DMS53 (cell line): Measurements from ENCODE around the gene FAM47E.
"Not testable (repeated sequence)": the region's sequence is repeated elsewhere in the genome, so short reads cannot be mapped to it uniquely, and the experiment has no call there.

Source experiments
- DNase-seq: peaks from one replicate; lab custom pipeline; 2025; lab: John Stamatoyannopoulos, UW

FAM47E gene

DNA sequence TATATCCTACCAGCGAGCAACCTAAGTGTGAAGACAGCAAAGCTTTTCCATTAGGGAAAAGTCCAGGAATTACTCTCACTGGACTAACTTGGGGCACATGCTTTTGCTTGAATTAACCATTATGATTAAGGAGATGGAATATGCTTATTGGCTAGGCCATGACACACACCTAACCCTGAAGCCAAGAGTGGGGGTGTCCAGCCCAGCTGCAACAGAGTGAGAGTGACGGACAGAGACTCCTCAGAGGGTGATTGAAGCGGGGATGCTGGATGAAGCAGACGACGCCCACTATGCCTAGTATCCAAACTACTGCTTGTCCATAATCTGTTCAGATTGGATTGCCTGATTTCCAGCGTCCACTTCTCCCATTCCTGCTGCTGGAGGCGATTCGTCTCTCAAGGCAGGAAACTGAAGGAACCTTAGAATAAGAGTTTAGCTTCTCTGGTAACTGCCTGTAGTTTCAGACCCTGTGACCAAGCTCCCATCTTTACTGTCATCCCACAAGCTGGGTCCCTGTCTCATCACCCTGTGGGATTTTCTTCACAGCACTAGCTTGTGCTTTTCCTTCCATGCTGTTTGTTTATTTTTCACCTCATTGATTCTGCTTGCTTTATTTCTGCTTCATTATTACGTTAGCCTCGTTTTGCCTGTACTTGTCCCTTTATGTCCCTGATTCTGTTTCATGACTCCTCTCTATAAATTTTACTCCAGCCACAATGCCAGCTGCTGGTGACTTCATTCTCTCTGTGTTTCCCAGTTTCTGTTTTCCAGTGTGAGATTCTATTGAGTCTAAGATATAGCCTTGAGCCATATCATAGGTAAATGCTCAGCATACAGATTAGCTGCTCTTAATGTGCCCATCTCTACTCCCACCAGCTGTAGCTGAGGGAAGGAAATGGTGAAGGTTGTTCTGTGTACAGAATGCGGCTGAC lies 19.0 kb downstream of the FAM47E start:
- DNase-seq = peak; percentile 55

DNA sequence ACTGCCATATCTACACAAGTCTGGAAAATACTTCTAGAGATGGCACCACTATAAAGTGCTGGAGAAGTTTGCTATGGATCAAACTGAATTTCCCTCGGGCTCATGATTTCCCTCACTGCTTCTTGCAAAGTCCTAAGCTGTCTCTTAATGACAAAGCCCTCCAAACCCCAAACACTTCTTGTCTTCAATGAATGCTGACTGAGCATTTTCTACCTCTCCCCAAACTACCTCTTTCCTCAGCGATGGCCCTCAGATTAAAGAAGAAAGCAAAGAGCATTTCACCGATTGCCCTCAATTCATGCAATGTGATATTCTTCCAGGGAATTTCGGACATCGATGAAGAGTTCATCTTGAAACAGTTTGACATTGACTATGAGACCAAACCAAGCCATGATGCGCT lies 19.7 kb downstream of the FAM47E start:
- no peak for DNase-seq

GRCh38 chr4:76272073-76272472 lies 20.6 kb downstream of the FAM47E start:
- DNase-seq = peak; percentile 64

GRCh38 chr4:76272582-76272981 lies 21.1 kb downstream of the FAM47E start:
- no peak for DNase-seq

GRCh38 chr4:76272999-76273398 lies 21.5 kb downstream of the FAM47E start:
- peak; percentile 7 for DNase-seq

DNA sequence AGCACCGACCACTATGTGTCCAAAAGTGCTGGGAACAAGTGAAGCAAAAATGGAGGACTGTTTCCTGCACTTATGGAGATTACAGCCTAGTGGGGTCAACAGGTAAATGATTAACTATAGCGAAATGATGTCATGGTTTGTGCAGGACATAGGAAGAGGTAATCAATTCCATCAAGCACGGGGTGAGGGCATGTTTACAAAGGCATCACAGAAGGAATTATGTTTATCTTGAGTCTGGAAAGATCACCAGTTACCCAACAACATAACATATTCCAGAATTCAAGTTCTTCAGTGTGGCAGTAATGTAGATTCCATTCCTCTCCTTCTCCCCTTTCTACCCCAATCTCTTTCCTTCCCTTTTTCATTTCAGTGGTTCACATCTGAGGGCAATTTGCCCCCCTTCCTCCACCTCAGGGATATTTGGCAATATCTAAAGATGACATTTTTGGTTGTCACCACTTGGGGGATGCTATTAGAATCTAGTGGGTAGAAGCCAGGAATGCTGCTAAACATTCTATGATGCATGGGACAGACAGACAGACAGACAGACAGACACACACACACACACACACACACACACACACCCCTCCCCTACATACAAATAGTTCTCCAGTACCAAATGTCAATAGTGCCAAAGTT lies 24.1 kb downstream of the FAM47E start:
- DNase-seq = peak; percentile 83

DNA sequence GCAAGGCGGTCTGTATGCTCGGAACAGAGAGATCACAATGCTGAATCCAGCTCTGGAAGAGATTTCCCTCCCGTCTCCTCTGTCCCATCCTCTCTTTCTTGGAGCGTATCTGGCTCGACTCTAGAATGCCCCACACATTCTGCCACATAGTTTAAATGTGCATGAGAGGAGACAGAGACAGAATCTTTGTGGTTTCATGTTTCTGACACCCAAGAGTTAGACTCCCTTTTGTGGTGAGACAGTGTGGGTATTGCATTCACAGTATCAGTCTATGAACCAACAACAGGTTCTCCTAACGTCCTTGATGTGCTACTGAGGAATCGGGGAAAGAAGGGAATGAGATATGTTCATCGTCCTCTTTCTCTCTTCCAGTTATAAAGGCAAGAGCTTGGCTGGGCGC lies 25.3 kb downstream of the FAM47E start:
- DNase-seq = no peak

DNA sequence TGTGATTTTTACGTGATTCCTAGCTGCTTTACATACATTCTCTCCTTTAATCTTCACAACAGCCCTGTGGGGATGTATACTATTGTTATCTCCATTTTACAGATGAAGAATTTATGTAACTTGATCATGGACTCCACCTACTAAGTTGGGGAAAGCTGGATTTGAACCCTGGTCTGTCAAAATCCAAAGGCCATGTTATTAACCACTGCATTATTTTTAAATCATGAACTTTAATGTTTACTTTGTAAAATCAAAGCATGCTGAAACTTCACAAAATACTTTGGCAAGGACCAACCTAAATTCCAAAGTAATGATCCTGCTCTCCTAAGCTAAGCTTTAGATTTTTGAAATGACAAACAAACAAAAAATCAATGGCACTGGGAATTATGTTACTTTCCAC lies 26.1 kb downstream of the FAM47E start:
- no peak for DNase-seq

- DNase-seq = no peak
Measured at GRCh38 chr4:76278583-76278982, 27.1 kb downstream of the FAM47E start.

DNA sequence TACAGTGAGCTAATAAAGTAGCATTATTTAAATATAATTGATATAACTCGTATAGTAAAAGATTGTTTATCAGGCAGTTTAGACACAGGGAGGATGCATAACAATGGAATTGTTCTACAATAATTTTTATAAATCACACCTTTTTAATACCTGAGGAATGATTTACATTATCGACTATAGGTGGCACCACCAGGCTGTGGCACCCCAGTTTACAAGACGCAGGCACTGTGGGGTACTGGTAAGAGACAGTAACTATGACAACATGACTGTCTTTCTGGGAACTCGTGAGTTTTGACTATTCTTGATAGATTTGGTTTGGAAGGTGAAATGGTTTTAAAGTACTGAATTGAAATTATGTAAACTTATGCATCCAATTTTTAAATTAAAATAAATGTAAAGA lies 27.9 kb downstream of the FAM47E start:
- DNase-seq = no peak

DNA sequence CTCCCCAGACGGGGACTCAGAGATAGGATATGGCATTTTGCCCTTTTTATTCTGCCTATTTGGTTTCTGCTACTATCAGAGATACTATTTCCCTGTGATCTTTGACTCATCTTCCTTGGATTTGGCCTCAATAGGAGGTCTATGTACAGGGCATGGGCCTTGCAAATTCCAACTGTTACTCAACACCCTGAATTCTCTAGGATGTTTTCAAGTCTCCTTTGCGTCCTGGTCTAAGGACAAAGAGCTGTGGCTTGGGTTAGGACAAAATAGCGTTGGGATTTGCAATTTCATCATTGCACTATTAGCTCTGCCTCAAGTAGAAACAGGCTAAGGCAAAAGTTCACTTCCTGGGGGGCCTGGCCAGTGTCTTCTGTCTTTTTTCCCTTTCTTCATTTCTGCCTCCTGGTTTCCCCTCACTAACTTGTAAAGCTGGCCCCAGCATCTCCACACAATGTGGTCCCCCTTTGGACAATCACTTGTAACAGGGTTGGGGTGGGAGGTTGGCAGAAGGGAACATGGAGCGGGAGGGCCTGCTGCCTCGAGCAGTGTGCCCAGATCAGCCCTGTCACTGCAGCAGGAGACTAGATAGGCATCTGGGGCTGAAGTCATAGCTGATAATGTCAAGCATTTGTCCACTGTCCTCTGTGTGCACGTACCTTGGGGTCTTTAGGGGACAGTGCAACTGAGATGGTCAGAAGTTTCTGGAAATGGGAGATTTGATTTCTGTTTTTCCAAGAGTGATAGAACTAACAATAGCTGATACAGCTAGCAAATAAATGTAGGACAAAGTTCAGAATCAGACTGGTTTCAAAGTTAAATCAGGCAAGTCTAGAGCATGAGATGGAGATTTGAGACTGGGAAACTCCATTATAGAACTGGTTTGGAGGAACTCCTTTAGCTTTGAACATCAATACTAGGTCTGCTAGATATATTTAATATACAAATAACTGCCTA lies 29.2 kb downstream of the FAM47E start:
- DNase-seq = no peak

- not testable (repeated sequence) for DNase-seq
Measured at GRCh38 chr4:76281594-76281993, 30.1 kb downstream of the FAM47E start.

DNA sequence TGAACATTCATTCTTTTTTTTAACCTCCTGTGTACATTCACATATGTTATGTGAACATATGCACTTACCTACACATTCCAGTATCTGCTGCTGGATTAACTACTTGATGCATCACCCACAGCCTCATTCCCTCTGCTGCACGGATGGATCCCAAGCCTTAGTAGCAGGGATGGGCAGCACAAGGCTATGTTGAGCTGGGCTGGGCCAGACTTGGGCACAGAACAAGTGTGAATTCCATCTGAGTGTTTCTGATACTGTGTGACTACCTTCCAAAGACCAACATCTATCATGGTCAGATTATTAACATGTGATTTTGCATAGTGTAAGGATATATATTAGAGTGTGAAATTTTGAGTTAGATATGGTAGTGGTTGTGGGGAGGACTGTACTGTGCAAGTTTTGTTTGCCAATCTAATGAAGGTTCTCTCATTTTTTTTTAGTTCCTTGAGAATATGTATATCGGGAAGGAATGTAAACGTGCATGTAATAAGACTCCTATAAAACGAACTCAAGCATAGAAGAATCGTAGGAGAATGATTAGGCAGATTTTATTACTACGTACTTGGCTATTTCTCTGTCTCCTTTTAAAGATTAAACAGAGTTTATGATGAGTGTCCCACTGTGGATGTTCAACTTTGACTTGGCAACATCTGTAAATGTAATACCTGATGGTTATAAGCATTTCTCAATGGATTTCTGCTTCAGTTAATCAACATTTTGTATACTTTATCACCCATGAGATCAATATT lies 31.6 kb downstream of the FAM47E start:
- no peak for DNase-seq

GRCh38 chr4:76283900-76284299 lies 32.4 kb downstream of the FAM47E start:
- no peak for DNase-seq

DNA sequence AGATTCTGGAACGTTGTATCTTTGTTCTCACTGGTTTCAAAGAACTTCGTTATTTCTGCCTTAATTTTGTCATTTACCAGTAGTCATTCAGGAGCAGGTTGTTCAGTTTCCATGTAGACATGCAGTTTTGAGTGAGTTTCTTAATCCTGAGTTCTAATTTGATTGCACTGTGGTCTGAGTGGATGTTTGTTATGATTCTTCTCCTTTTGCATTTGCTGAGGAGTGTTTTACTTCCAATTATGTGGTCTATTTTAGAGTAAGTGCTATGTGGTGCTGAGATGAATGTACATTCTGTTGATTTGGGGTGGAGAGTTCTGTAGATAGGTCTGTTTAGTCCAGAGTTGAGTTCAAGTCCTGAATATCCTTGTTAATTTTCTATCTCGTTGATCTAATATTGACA lies 36.3 kb downstream of the FAM47E start:
- DNase-seq = not testable (repeated sequence)

DNA sequence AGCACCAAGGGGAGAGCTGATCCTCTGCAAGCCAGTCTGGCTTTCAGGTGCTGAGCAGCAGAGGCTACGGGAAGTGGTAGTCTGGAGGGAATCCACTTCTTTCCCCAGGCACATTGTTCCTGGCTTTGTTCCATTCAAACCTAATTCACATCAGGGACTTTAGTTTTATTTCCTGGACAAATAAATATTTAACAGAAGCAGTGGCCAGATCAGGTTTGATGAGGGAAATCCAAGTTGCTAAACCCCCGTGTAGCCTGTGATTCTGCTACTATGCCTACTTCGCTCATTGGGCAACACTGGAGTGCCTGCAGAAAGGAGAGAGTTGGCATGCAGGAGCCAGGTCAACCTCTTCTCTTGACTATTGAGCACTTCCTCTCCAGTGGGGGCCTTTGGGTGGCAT lies 41.2 kb downstream of the FAM47E start:
- DNase-seq = no peak

- DNase-seq = no peak
Measured at GRCh38 chr4:76293772-76294171, 42.3 kb downstream of the FAM47E start.

- no peak for DNase-seq
Measured at GRCh38 chr4:76296286-76296820, 44.8 kb downstream of the FAM47E start.

GRCh38 chr4:76298227-76298626 lies 46.7 kb downstream of the FAM47E start:
- no peak for DNase-seq

DNA sequence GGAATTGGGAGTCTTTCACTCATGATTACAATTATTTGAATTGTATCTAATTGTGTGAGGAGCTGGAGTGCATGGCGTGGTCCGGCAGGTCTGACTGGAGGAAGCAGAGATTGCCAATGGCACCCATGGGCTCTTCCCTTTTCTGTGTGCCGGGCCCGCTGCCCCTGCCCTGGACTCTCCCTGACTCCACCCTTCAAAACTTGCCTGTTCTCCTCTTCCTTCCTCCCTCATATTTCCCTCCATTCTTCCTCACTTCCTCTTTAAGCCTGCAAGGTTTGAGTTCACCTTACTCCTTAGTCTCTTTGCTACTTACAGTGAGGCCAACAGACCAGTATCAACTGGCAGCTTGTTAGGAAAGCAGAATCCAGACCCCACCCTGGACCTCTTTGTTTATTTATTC lies 48.5 kb downstream of the FAM47E start:
- DNase-seq = no peak

DNA sequence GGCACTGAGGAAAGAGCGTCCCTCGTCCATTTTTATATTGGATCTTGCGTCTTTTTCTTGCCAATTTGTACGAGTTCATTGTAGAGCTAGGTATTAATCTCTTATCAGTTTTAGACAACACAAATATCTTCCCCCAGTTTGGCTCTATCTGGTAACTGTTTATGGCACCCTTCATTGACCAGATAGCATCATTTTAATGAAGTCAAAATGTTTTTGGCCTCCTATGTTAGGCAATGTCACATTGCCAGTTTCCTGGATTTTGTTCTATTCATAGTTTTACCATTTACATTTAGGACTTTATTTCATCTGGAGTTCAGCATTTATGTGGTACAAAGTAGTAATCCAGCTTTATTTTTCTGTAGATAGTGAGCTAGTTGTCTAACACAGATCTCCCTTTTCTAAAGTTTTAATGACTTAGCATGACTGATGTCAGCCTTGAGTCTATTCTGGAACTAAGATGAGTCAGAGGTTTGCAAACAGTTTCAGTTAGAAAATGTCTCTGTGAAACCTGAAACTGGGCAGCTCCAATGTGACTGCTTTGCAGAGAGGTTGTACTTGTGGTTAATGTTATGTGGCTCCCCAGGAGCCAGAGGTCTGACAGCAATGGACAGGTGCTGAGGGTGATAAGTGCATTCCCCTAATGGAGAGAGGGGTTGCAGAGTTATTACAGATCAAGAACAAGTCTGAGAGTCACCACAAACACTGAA lies 49.7 kb downstream of the FAM47E start:
- DNase-seq = peak; percentile 91
